ENCODE measurements around the gene FGD4.
"Not testable (repeated sequence)": the region's sequence is repeated elsewhere in the genome, so short reads cannot be mapped to it uniquely, and the experiment has no call there.

FGD4 gene

DNA sequence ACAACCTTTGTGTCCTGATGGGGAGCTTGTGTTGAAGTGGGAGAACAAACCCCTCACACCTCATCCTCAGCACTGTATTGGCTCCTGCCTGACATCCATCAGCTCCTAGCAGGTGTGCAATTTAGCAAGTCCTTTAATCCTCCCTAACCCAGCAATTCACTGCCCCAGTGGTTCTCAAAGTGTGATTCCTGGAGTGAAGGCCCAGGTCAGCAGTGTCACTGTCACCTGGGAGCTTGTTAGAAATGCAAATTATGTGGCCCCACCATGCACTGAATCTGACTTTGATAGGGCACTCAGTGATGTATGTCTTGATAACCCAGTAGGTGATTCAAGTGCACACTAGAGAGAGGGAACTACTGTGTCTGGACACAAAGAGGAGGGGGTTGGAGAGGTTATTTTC is 133.6 kb downstream of the FGD4 start:
- no peak for DNase-seq

DNA sequence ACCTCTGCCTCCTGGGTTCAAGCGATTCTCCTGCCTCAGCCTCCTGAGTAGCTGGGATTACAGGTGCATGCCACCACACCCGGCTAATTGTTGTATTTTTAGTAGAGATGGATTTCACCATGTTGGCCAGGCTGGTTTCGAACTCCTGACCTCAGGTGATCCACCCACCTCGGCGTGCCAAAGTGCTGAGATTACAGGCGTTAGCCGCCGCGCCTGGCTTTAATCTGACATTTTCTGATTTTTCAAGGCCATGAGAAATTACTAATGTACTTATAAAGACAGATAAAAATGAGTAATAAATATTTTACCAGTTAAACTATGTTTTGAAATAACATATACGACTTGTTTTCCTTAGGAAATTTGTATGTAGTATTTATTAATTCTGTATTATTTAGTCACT is 134.1 kb downstream of the FGD4 start:
- not testable (repeated sequence) for DNase-seq

DNA sequence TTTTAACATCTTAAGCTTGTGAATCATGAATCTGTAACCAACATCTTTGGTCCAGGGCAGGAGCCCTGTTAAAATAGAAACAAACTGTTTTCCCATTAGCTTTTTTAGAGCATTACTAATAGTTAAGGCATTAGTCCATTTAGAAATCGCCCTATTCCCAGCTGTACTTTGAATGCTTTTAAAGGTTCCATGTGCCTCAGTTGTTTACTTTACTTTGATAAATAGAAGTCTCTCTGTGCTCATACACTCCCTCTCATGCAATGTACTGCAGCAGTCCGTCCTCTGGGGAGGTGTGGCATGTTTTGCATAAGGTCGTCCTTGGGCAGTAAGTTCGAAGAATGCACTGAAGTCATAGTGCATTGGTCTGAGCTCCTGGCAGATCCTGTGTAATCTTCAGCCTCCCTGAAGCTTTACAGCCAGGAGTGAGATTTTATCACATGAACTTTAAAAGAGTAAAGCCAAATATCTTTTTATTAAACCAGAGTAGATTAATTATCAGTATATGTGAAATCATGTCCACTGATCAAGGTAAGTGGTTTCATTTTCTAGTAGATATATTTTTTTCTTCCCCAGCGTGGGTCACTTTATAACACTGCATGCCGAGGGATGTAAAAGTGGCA is 134.7 kb downstream of the FGD4 start:
- no peak for DNase-seq

DNA sequence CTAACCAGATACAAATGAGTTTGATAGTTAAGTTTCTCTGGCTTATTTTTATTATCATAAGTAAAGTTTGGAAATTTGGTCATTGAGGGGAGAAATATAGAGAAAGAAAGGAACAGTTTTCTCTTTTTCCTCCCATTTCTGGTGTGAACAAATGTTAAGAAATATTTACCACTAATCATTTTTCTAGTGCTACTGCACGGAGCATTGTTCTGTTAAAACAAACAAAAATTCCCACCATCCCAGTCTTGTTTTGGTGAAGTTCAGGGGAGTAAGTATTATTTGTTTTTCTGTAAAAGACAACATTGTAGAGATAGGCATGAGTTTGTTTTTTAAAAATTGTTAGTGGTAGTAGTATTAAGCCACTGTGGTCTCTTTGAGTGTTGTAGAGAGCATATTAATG is 135.3 kb downstream of the FGD4 start:
- no peak for DNase-seq

DNA sequence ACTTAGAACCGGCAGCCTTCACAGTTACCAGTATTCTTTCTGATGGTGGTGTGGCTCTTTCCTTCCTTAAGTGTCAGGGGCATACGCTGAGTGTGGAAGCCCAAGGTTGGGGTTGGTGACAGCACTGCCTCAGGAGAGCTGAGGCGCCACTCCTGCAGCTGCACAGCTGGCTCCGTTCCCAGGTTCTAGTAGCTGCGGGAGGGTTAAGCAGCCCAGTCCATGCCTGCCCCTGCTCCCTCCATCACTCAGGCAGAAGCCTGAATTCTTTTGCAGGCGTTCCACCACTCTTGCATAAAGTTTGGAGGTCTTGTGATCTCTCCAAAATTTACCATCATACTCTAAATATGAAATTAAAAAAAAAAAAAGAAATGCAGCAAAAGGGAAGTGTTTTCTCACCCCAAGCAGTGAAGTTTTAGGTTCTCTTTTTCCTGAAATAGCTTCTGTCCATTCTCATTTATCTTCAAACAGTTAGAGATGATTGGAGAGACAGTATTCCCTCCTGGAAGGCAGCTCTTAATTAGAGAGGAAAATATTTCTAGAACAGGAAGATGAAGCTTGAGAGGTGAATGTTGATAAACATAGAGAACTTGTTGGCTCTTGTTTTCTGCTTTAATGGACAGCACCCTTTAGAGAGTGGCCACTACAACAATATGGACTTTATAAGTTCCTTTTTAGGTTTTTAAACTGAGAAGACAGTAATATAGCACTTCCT is 136.1 kb downstream of the FGD4 start:
- DNase-seq: peak; percentile 82

DNA sequence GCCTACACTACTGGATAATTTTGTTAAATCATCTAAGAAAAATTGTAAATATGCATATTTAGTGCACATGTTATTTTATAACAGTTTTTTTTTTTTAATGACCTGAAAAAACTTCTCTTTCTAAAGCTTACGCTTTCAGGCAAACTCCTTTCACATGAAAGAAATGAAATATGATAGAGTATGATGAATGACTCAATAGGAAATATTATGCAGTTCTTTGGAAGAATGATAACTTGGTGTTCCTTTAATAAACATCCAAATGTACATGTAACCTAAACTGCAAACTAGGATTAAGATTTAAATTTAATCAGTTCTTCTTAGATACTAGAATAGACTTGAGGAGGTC is 136.6 kb downstream of the FGD4 start:
- DNase-seq: no peak

DNA sequence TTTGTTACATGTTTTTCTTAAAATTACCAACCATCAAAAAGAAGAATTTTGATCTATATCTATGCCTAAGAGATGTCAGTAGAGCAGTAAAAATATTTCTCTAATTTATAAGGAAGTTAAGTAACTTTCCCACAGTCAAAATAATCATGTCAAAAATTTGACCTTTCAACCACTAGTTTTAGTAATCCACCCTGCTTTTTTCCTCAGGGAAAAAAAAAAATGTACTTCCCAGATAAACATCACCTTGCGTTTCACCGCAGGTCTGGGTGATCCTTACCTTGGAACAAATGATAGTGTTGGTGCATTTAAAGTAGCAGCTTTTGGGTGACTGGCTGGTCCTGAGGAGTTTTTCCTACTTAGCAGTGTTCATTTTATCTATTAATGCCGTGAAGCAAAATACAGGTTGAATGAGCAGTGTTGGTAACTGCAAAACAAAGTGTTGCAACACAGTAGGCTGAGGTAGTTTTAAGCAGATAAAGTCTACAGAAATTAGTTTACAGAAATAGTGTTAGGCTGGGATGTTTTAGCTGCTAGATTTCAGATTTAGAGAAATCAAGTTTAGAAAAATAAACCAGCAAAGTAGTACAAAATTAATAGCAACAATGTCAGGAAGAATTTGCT is 142.5 kb downstream of the FGD4 start:
- DNase-seq: no peak

DNA sequence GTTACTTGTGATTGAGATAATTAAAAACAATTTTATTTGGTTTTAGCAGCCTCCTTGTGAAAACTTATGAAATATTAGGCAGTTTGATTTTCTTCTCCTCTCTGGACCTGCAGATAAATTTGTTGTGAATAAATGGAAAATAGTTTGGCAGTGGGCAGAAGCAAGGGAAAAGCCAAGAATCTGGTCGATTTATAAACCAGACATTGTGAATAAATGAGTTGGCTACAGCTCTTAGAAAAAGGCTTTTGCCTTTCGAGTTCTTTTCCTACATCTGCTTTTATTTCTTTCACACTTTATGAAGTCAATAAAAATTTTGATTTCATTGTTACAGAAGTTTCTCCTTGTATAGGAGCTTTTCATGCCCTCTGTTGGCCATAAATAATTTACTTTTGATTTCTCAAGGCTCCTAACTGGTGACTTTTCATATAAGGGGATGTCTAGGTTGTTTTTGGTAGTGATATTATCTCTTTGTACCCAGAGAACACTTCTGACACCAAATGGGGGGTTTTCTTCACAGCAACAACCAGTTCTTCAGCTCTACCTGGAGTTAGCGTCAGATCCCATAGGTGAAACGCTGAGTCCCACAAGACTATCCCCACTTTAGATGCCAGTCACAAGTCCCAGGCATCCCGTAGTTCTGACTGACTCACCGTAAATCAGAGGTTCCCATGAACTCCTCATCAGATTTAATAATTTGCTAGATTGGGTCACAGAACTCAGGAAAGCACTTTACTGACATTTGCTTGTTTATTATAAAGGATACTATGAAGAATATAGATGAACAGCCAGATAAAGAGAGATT is 143.3 kb downstream of the FGD4 start:
- DNase-seq: no peak

DNA sequence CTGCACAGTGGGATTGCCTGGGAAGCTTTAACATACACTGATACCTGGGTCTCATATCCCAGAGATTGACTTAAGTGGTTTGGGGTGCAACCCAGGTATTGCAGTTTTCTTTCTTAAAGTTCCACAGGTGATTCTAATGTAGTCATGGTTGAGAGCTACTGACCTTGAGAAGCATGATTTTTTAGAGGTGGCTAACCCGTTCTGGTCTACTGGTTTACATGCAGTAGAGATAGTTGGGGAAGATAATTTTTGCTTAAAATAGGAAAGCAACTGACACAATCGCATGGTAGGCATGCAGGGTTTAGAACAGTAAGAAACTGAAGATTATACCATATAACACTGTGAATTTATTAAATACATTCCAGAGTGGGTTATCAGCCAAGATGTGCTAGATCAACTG is 145.5 kb downstream of the FGD4 start:
- no peak for DNase-seq

DNA sequence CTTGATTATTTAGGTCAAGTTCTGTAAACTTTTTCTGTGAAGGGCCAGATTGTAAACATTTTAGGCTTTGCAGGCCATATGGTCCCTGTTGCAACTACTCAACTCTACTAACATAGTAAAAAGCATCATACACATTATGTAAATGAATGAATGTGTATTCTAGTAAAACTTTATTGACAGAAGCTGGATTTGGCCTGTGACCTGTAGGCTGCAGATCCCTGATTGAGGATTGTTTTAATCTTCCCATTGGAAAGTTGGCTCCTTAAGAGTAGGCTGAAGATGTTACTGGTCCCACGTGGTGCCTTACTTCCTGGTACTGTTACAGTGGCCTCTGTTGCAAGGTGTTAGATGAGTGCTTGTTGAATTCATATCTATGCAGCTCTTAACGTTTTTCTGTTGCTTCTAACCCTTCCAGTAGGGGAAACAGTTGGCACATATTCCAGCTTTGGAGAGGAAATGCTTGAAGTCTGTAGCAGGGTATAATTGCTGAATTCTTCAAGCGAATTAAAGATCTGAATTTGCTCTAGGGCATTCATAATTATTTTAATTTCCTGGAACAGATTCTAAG is 146.1 kb downstream of the FGD4 start:
- DNase-seq: no peak

DNA sequence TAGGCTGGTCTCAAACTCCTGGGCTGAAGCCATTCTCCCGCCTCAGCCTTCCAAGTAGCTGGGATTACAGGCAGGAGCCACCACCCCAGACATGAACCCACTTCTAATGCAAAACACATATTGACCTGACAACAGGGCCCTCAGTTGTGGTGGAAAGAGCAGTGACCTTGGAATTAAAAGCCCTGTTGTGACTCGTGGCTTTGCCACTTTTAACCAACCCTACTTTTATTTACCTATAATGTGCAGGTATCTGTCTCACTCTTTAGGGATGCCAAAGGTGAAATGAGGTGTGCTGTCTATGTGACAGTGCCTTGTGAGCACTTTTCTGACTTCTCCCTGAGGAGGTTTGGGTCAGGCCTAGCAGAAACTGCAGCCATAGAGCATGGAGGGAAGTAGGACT is 146.9 kb downstream of the FGD4 start:
- no peak for DNase-seq

DNA sequence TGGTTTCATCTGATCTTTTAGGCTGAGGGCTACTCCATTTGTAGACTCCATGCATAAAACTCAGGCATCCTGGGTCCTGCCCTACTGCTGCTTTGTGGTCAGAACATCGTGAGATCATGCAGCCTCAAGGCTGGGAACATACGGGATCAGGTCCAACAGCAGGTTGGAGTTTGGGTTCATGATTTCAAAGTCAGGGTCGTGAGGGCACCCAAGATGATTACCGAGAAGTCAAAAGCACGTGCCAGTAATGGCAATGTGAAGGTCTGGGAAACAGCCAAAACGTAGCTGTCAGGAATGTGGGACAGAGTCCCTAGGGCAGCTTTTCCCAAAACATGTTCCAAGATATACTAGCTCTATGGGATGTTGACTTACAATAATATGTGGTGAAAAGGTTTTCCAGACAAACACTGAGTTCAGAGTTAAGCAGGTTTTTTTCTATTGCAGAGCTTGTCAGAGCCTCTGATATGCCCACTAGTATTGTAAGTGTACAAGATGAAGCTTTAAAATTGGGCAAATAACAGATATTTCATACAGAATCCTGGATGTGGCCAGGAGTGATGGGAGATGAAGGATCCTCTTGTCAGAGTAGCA is 149.4 kb downstream of the FGD4 start:
- DNase-seq: no peak

DNA sequence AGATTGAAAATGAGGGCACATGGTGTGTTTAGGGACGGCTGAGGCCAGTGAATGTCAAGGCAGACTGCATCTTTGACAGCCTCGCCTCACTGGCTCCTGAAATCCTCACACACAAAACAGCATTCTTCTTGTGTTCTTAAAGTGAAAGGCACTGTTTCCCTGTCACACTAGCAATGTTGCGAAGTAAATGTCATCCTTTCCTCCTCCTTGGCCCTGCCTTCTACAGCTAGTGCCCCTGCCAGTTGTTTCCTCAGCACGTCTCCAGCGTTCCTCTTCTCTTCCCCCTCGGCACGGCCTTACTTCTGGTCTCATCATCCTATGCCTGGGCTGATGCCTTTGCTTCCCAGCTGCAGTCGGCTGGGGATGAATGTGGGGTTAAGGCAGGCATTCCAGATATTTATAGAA is 150.3 kb downstream of the FGD4 start:
- DNase-seq: no peak

DNA sequence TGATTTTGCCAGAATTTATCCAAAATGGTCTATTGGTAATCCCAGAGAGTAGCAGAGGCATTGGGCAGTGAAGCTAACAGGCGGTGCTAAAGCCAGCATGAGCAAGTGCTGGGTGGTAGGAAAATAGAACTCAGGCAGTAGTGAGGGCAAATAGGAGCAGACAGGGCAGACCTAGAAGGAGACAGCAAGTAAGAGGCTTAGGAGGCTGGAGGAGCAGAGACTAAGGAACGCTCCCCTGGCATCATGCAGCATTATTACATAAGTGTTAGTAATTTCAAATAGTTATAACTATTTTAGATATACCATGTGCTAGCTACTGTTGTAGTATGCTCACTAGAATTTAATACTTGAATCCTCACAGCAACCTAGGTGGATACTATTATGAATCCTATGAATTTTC is 151.7 kb downstream of the FGD4 start:
- no peak for DNase-seq

DNA sequence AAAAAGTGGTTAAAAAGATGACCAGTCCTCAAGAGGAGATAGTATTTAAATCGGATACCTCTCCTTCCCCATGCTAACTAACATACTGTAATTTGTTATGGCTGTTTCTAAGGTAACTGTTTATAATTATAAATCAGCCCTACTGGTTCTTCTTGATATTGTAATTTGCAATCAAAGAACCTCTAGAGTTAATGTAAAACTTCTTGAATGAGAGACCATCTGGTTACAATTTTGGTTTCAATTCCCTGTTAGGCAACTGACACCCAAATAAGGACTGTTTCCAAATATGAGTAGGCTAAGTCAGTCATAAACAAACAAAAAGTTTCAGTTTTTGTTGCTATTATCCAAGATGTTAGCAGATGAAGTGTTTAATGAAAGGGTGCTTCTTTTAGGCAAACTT is 159.5 kb downstream of the FGD4 start:
- no peak for DNase-seq

DNA sequence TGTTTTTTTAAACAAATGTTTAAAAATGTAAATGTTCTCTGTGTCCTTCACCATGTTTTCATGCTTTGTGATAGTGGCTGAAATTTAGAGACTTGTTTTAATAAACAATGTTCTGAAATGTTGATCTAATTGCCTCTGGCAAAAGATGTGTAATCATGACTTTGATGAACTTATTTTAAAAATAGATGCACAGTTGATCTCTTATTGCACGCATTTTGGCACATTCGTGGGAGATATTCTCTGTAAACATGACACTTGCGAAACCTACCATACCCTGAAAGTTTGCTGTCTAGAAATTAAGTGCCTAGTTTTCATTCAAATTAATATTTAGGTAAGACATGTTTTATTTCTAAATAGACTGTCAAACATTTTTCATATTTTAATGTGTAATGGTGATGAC is 160.1 kb downstream of the FGD4 start:
- no peak for DNase-seq

DNA sequence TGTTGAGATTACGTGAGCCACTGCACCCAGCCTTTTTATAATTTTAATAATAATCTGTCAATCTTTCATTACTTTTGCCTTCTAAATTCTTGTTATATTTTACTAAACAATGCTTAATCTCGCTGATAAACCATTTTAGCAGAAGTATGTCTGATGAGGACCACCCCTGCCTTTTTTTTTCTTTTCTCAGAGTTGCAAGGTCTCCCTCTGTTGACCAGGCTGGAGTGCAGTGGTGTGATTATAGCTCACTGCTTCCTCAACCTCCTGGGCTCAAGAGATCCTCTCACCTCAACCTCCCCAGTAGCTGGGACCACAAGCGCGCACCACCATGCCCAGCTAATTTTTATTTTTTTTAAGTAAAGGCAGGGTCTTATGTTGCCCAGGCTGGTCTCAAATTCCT is 161.2 kb downstream of the FGD4 start:
- DNase-seq: no peak

DNA sequence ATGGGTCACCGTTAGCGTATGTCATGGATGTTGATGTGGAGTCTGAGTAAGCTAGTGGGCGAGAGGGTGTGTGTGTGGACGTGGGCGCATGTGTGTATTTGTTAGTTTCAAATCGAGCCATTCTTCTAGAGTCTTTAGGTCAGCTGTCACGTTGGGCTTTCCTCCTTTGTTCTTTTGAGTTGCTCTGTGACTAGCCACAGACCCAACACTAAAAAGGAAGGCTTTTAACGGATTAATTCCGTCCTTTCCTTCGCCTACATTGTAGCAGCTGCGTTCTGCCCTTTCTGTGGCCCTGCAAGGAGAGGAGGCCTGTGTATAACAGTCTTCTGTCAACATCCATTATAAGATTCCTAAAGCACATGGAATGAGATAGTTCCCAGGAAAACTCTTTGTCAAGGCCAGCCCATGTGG is 162.6 kb downstream of the FGD4 start:
- DNase-seq: no peak

DNA sequence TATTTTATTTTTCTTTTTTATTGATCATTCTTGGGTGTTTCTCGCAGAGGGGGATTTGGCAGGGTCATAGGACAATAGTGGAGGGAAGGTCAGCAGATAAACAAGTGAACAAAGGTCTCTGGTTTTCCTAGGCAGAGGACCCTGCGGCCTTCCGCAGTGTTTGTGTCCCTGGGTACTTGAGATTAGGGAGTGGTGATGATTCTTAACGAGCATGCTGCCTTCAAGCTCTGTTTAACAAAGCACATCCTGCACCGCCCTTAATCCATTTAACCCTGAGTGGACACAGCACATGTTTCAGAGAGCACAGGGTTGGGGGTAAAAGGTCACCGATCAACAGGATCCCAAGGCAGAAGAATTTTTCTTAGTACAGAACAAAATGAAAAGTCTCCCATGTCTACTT is 163.1 kb downstream of the FGD4 start:
- not testable (repeated sequence) for DNase-seq

DNA sequence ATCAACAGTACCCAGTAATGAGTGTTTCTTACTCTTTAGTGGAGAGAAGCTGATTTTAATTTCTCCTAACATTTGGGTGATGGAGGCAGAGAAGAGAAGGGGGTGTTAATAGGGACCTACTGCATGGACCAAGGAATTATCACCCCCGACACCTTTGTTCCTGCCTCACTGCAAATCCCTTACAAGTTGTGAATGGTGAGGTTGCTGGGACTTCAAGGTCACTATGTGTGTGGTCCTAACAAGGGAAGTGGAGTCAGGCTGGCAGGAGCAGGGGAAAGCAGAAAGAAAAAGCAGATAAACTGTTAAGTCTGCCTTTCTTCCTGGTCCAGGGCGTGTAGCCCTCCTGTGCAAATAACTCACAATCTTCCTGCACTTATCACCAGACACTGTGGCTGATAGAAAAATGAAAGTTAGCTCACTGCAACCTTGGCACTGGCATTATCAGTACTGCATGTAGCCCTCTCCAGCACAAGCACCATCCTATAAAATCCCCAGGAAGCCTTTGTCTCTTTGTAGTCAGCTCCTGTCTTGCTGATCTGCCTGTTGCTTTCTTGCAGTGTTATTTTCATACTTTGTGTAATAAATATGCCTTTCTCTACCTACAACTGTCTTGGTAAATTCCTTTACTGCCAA is 167.4 kb downstream of the FGD4 start:
- no peak for DNase-seq

DNA sequence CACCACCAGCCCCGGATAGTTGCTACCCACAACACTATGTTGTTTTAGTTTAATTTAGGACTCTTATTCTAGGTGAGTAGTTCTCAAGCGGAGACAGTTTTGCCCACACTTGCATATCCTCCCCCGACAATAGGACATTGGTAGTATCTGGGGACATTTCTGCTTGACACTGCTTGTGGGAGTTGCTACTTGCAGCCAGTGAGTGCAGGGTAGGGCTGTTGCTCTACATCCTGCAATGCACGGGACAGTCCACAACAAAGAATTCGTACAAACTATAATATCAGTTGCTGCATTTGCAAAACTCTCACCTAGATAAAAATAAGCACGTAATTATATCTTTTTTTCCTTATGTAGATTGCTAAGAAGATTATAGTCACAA is 167.9 kb downstream of the FGD4 start:
- DNase-seq: no peak

DNA sequence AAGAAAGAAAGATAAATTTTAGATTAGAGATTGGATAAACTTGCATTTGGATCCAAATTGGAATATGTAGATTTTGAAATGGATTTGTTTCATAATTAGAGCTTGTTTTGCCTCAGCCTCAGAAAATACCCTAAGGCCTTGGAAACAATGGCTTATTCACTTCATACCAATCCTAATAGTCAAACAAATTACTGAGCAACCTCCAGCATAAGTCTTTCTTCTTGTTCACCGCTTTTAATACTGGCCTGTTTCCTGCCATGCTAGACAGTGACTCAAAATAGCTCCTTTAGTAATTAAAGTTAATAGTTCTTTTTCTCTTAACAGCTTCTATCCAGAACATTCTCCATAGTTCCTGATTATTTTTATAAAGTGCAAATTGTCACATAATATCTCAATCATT is 168.9 kb downstream of the FGD4 start:
- DNase-seq: no peak

DNA sequence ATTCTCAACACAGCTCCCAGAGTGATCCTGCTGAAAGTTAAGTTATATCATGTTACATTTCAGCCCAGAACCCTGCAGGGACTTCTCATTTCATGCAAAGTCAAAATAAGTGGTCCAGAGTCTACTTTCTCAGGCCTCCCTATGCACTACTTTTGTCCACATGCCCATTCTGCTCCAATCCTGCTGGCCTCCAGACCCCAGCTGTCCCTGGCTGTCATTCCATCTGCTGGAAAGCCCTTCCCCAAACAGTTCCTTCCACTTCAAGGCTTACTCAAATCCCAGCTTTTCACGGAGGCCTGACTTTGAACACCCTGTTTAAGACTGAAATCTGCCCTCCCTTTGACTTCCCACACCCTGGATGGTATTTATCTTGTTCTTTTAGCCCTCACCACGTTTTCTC is 169.9 kb downstream of the FGD4 start:
- no peak for DNase-seq

Measured in NCI-H2171 (cell line).